GM21825 (cell line): ENCODE results near the gene TBC1D13.
"Not testable (repeated sequence)": the region's sequence is repeated elsewhere in the genome, so short reads cannot be mapped to it uniquely, and the experiment has no call there.

Experiments used
- ATAC-seq: cut with Tn5 transposase; IDR thresholded peaks from one replicate; pipeline ENCODE4 v1.9.1; 2021; ENCODE audit warnings: mild to moderate bottlenecking, moderate library complexity; ENCODE audit not compliant: unreplicated experiment

TBC1D13 gene

DNA sequence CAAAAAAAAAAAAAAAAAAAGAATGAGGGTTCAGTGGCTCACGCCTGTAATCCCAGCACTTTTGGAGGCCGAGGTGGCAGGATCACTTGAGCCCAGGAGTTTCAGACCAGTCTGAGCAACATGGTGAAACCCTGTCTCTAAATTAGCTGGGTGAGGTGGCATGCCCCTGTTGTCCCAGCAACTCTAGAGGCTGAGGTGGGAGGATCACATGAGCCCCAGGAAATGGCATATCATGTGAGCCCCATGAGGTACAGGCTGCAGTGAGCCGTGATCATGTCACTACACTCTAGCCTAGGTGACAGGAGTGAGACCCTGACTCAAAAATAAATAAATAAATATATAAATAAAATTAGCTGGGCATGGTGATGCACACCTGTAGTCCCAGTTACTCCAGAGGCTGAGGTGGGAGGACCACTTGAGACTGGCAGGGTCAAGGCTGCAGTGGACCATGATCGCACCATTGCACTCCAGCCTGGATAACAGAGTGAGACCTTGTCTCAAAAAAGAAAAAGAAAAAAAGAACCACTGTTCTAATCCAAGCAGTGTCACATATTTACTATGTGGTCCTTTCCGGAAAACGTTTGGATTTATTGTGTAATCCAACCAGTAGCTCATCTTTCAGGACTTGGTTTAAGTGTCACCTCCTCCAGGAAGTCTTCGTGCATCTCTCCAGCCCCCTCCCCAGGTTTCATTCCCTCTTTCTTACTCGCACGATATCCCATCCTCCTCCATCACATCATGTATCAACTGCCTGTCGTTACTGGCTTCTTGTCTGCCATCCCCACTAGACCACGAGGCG lies 54.8 kb downstream of the TBC1D13 start:
- ATAC-seq: no peak

DNA sequence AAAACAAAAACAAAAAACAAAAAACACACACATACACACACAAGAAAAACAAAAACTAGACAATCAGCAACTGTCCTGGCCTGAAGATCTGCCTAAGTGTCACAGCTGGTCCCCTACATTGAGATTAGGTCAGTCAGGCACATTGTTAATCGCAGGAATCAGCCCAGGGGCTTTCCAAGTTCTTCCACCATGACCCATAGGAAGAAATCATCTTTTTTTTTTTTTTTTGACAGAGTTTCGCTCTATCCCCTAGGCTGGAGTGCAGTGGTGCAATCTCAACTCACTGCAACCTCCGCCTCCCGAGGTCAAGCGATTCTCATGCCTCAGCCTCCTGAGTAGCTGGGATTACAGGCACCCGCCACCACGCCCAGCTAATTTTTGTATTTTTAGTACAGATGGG lies 56.1 kb downstream of the TBC1D13 start:
- not testable (repeated sequence) for ATAC-seq

DNA sequence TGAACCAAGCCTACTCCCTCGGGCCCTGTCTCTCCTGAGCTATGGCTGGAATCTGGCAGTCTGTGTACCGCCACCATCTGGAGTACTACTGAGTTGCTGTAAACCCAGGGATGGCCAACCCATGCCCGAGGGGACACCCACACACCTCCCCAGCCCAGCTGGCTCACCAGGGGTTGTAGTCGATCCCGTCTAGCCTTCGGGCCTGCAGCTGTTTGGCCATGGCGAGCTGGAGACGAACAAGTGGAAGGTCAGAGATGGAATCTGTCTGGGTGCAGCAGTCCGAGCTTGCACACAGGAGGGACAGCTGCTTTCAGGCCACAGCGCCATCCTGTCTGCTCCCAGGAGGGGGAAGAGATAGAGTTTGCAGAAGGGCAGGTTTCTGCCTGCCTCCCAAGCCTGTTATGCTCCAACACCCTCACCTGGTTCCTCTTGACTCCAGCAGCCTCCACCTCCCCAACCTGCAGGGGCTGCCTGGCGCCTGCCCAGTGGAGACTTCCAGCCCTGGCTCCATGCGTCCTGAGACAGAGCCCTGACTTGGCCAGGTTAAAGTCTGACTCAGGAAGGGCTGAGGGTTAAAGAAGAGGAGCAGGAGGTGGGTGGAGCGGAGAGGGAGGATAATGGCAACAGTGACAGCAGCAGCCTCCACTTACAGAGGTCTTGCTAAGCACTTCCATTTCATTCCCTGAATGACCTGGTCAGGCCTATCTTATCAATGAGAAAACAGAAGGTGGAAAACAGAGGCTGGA lies 58.3 kb downstream of the TBC1D13 start:
- no peak for ATAC-seq

DNA sequence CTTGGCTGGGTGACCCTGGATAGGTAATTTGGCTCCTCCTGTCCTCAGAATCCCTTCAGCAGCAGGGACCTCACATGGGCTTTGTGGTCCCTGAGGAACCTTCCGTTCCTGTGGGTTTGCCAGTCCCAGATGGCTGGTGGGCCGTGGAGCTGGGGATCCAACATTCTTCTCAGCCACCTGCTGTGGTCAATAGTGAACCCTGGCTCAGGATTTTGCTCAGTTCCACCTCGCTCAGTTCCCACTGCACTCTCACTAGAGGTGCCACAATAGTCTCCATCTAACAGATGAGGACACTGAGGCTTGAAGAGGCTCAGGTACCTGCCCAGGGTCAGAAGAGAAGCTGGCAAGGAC lies 59.6 kb downstream of the TBC1D13 start:
- no peak for ATAC-seq

DNA sequence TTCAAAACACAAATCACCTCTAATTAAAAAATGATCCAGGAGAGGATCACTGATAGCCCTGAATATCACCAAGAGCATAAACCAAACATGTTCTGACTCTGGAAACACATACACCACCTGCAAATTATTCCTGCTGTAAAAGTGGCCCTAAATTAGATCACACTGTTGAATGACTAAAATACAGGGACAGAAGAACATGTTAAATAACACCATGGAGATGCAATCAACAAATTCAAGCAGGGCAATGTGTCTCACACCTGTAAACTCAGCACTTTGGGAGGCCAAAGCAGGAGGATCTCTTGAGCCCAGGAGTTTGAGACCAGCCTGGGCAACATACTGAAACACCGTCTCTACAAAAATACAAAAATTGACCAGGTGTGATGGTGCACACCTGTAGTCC lies 60.8 kb downstream of the TBC1D13 start:
- ATAC-seq: no peak

DNA sequence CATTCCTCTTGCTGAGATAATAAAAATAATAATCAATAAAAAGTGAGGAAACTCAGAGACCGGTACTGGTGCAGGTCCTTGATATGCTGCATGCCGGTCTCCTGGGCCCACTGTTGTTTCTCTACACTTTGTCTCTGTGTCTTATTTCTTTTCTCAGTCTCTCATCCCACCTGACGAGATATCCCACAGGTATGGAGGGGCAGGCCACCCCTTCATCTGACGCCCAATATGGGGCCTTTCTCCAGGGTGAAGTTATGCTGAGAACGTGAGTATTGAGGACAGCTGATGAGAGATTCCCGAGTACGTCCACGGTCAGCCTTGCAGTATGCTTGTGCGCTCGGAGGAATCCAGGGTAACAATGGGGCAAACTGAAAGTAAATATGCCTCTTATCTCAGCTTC lies 64.0 kb downstream of the TBC1D13 start:
- ATAC-seq: not testable (repeated sequence)

DNA sequence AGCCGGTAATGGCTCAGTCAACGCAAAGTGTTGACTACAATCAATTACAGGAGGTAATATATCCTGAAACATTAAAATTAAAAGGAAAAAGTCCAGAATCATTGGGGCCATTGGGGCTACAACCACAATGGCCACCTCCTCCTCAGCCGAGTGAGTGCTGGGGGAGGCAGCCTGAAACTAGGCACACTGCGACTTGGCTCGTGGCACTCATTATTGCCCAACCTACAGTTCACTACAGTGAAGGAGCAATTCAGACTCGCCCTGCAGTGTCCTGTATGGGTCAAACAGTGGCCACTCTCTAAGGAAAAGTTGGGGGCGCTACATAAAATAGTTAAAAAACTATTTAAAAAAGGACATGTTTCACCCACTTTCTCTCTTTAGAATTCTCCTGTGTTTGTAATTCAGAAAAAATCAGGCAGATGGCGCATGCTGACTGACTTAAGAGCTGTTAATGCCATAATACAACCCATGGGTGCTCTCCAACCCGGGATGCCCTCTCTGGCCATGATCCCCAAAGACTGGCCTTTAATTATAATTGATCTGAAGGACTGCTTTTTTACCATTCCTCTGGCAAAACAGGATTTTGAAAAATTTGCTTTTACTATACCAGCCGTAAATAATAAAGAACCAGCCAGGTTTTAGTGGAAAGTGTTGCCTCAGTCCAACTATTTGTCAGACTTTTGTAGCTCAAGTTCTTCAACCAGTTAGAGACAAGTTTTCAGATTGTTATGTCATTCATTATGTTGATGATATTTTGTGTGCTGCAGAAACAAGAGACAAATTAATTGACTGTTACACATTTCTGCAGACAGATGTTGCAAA lies 64.9 kb downstream of the TBC1D13 start:
- not testable (repeated sequence) for ATAC-seq

DNA sequence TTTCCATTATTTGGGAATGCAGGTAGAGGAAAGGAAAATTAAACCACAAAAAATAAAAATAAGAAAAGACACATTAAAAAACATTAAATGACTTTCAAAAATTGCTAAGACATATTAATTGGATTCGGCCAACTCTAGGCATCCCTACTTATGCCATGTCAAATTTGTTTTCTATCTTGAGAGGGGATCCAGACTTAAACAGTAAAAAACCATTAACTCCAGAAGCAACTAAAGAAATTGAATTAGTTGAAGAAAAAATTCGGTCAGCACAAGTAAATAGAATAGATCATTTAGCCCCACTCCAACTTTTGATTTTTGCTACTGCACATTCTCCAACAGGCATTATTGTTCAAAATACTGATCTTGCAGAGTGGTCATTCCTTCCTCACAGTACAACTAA lies 65.6 kb downstream of the TBC1D13 start:
- ATAC-seq: not testable (repeated sequence)

DNA sequence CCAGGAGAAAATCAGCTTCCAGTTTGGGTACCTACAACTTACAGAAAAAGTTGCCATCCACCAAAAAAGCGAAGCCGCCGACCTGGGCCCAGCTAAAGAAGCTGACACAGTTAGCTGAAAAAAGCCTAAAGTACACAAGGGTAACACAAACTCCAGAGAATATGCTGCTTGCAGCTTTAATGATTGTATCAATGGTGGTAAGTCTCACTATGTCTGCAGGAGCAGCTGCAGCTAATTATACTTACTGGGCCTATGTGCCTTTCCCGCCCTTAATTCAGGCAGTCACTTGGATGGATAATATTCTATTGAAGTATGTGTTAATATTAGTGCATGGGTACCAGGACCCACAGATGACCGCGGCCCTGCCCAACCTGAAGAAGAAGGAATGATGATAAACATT lies 67.4 kb downstream of the TBC1D13 start:
- ATAC-seq: not testable (repeated sequence)

DNA sequence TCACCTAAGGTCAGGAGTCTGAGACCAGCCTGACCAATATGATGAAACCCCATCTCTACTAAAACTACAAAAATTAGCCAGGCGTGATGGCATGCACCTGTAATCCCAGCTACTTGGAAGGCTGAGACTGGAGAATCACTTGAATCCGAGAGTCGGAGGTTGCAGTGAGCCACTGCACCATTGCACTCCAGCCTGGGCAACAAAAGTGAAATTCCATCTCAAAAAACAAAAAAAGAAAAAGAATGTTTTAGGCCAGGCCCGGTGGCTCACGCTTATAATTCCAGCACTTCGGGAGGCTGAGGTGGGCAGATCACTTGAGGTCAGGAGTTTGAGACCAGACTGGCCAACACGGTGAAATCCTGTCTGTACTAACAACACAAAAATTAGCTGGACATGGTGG lies 71.4 kb downstream of the TBC1D13 start:
- ATAC-seq: not testable (repeated sequence)
